HG03095 (cell line): ENCODE measurements around the gene GNB1.

Experiments used
- ATAC-seq: cut with Tn5 transposase; IDR thresholded peaks from one replicate; pipeline ENCODE4 v1.9.1; 2021; ENCODE audit warnings: moderate library complexity; ENCODE audit not compliant: unreplicated experiment

The GNB1 gene

DNA sequence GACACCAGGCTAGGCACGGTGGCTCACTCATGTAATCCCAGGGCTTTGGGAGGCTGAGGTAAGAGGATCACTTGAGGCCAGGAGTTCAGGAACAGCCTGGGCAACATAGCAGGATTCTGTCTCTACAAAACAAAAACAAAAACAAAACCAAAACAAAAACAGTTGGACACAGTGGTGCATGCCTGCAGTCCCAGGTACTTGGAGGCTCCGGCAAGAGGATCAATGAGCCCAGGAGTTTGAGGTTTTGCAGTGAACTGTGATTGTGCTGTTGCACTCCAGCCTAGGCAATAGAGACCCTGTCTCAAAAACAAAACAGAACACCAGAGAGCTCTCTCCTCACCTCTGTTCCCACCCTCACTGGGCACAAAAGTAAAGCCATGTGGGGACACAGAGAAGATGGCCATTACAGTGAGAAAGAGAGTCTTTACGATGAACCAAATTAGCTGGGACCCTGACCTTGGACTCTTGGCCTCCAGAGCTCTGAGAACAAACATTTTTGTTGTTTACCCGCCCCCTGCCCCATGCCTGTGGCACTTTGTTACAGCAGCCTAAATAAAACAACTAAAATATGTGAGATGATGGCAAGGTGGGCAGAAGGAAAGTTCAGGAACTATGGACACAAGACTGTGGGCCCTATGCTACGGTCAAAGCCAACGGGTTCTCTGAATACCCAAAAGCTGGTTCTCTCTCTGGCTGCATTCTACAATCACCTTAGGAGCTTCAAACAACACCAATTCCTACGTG lies 122.5 kb downstream of the GNB1 start:
- no peak for ATAC-seq

GRCh38 chr1:1764876-1765470 lies 125.9 kb downstream of the GNB1 start:
- ATAC-seq = no peak

GRCh38 chr1:1763657-1764621 lies 126.9 kb downstream of the GNB1 start:
- no peak for ATAC-seq

GRCh38 chr1:1761504-1762376 lies 129.1 kb downstream of the GNB1 start:
- no peak for ATAC-seq

- ATAC-seq = no peak
Measured at GRCh38 chr1:1760715-1761114, 130.2 kb downstream of the GNB1 start.

GRCh38 chr1:1760345-1760650 lies 130.6 kb downstream of the GNB1 start:
- ATAC-seq = no peak

GRCh38 chr1:1759456-1760344 lies 131.2 kb downstream of the GNB1 start:
- ATAC-seq = no peak

GRCh38 chr1:1758692-1759455 lies 132.0 kb downstream of the GNB1 start:
- no peak for ATAC-seq

- ATAC-seq = no peak
Measured at GRCh38 chr1:1758059-1758621, 132.7 kb downstream of the GNB1 start.

- ATAC-seq = no peak
Measured at GRCh38 chr1:1757422-1758058, 133.3 kb downstream of the GNB1 start.

DNA sequence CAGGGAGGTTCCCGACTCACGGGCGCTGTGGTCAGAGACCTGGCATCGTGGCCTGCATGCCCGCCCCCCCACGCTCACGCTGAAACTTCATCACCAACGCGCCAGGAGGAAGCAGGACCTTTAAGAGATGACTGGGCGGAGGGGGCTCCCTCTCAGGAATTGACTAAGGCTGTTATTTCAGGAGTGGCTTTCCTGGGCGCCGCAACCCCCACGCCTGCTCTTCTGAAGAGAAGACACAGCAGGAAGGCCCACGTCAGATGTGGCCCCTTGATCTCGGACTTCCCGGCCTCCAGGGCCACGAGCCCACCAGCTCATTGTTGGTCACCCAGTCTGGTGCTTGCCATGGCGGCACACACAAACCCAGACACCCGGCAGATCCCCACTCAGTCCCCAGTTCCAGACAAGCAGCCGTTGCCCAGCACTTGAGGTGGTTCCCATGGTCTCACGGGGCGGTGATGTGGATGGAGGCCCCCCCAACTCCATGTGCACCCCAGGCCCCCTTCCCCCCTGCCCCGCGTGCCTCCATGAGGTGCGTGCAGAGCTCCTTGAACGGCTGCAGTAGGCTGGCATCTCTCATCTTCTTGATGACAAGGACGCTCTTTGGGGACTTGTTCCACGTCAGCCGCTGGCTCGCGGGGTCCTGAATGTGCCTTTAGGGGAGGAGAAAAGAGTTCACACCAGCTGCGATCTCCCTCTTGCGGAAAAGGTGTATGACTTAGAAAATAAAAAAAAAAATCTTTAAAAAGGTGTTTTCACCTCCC lies 134.0 kb downstream of the GNB1 start:
- ATAC-seq = no peak

GRCh38 chr1:1755852-1756251 lies 135.0 kb downstream of the GNB1 start:
- no peak for ATAC-seq

- ATAC-seq = no peak
Measured at GRCh38 chr1:1755426-1755825, 135.5 kb downstream of the GNB1 start.

DNA sequence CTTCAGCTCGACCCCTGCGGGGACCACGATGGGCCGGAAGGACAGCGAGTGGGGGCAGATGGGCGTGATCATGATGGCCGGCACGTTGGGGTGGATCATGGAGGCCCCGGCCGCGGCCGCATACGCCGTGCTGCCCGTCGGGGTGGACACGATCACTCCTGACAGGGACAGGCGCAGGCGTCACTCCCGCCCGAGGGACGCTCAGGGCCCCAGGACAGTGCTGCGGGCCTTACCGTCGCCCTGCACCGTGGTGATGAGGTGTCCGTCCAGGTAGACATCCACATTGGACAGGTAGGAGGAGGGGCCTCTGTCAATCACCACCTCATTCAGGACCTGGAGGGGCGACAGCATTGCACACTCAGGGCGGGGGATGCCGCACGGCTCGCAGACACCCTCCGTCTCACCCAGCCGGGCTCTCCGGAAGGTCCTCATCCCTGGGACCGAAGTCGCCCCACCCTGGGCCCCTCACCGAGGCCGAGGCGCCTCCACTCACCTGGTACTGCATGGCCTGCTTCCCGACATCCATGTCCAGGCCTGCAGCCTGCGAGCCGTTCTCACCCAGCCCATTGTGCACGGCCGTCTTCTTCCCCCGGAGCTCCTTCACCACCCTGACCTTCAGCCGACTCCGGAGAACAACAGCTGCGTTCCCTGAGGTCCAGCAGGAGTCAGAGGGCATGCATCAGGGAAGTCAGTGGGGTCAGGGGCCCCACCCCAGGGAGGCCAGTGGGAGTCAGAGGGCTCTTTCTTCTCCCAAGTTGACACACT lies 136.7 kb downstream of the GNB1 start:
- ATAC-seq = no peak

DNA sequence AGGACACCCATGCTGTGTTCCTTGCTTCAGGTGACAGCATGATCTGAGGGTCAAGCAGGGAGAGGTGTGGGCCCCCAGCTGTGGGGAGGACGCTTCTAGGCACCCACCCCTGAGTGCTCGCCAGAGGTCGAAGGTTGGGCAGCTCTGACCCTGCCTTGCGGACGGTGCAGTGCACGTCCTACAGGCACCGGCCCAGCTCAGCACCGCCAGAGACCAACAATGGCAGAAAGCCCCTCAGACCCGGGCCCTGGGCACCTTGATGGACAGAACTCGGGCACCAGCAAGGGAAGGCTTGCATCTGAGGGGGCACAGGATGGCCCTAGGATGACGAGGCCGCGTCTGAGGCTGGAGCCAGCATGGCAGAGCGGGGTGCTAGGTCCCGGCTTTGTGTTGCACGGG lies 137.3 kb downstream of the GNB1 start:
- ATAC-seq = no peak

DNA sequence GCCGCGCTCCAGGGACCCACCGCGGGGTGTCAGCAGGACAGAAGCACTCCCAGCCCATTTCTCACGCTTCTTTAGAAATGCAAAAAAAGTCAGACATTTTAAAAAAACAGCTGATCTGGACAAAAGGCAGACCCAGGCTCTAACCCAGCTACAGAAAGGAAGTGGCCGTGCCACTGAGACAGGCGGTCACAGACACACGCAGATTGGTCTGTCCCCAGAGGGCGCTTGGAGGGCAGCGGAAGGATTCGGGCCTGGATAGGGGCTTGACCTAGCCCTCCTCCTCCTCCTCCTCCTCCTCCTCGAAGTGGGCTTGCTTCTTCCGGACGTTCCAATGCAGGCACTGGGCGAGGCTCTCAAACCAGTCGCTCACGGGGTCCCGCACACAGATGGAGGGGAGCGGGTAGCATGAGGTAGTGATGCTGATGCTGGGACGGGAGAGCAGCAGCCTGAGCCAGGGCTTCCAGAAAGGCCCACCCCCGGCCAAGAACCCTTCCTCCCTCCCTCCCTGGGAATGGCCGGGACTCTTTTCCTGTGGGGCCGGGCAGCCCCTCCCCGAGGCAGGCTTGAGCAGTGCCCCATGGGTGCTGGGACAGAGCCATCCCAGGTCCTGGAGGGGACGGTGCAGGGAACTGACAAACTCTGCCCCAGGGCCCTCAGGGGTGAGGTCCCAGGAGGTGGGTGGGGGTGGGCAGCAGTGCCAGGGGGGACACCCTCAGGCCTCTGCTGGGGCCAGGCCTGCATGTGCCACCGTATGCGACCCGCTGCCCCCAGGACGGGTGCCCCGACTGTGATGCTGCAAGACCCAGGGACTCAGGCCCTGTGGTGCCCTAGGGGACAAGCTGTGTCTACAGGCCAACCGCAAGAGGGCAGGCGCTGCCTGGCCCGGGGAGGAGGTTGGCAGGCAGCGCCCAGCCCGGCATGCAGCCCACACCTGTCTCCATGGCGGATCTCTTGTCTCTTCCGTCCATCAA lies 138.0 kb downstream of the GNB1 start:
- ATAC-seq = no peak
